Ovary (tissue), 9 donors: ENCODE results near the gene TRPT1. TPM values are rescaled to one million over a fixed set of nuclear protein-coding genes. Genes with fewer than 3 reads are reported as not detected.
A peak's percentile ranks its signal among the peaks of the same experiment; 100 is the strongest.

Experiments used
- DNase-seq, 5 donors: peaks; one replicate each; pipeline ENCODE4 v3.0.0-alpha.2; 2019 to 2020
- H3K27ac ChIP-seq, 2 donors: fragments of 200-600 bp; one replicate each; pipeline versions ENCODE4 v1.5.1 to v1.8.0; 2019 to 2022
- H3K27me3 ChIP-seq: fragments of 200-600 bp; one replicate; pipeline ENCODE4 v1.8.0; 2022
- H3K36me3 ChIP-seq: fragments of 200-600 bp; sonication (generic); one replicate; pipeline ENCODE4 v1.5.1; 2019
- H3K4me1 ChIP-seq: one replicate; pipeline ENCODE4 v1.8.1; 2013; ENCODE audit warnings: mild to moderate bottlenecking, moderate library complexity; ENCODE audit not compliant: insufficient read depth
- H3K4me3 ChIP-seq: fragments of 200-600 bp; sonication (generic); one replicate; pipeline ENCODE4 v1.5.1; 2017
- H3K9me3 ChIP-seq, 2 donors: fragments of 200-600 bp in 1 of 2; sonication (generic) in 1 of 2; one replicate each; pipeline versions ENCODE4 v1.5.1 to v1.8.1; 2013 to 2019; ENCODE audit warnings: mild to moderate bottlenecking in 1 of 2, moderate library complexity in 1 of 2
- EP300 ChIP-seq: sonication (generic); formaldehyde crosslinking; IDR thresholded peaks from one replicate; pipeline ENCODE4 v1.6.1; 2017; ENCODE audit warnings: antibody characterized with exemption
- POLR2A ChIP-seq: fragments of 450-650 bp; IDR thresholded peaks from one replicate; pipeline ENCODE4 v1.6.1; 2017; ENCODE audit warnings: antibody characterized with exemption, mild to moderate bottlenecking, moderate library complexity
- WGBS, 3 donors: extraction: QIAGEN DNeasy Blood & Tissue Kit in 1 of 3; methylation state at CpG; one replicate each; pipeline versions ENCODE4 v1.1.5 to v1.1.7; 2013 to 2017; 5-methylcytosine and 5-hydroxymethylcytosine counted together
- intact Hi-C, 4 donors: fragments of 100-400 bp; cut with DNase I; formaldehyde crosslinking; loops; one replicate each; pipeline versions ENCODE4 v1.11.0 to v1.15.1; 2022 to 2023
- polyA plus RNA-seq, 2 donors: library from polyadenylated mRNA; stranded (reverse); fragments of 200-250 nt in 1 of 2; fragments of 350-450 nt in 1 of 2; fragmentation: Illumina TruSeq in 1 of 2; extraction: RNeasy Lipid Tissue Mini Kit (QIAGEN cat#74804) in 1 of 2; gene quantifications; one replicate each; pipeline ENCODE4 v1.2.3, GENCODE V29; 2013 to 2014
- total RNA-seq, 7 donors: library from RNA; depleted of rRNA in 2 of 7; stranded (reverse); fragments of >200 nt in 2 of 7; fragmentation: NEBNext Ultra II Directional in 3 of 7; extraction: Animal tissue kit (Norgen Biotek cat#: 25700) in 3 of 7; gene quantifications; one replicate each; pipeline versions ENCODE4 v1.1.0 to v1.2.4, GENCODE V29; 2016 to 2023
- TF ChIP-seq, protein P1 (sequence below), 3 donors: fragments of 450-650 bp in 2 of 3; fragments of 200-600 bp in 1 of 3; IDR thresholded peaks; one replicate each; pipeline versions ENCODE4 v1.5.1 to v1.8.0; 2016 to 2022; ENCODE audit warnings: antibody characterized with exemption in 3 of 3, mild to moderate bottlenecking in 1 of 3
- donor health status: DM: no; HTN: no; CAD: no; lungs with moderate emphysema.
- donor health status: DM: no; HTN: no; CAD: no.
- donor health status: Bipolar disorder and iron deficiency.
- donor health status: DM: yes; HTN: yes; CAD: no.
- donor health status: DM: no; HTN: no; CAD: no.
- donor health status: DM: yes; HTN: yes; CAD: no.

TRPT1 gene
- total and polyA plus RNA-seq, 9 donors = 16.6 to 41.4 (median 32.6) TPM

DNA sequence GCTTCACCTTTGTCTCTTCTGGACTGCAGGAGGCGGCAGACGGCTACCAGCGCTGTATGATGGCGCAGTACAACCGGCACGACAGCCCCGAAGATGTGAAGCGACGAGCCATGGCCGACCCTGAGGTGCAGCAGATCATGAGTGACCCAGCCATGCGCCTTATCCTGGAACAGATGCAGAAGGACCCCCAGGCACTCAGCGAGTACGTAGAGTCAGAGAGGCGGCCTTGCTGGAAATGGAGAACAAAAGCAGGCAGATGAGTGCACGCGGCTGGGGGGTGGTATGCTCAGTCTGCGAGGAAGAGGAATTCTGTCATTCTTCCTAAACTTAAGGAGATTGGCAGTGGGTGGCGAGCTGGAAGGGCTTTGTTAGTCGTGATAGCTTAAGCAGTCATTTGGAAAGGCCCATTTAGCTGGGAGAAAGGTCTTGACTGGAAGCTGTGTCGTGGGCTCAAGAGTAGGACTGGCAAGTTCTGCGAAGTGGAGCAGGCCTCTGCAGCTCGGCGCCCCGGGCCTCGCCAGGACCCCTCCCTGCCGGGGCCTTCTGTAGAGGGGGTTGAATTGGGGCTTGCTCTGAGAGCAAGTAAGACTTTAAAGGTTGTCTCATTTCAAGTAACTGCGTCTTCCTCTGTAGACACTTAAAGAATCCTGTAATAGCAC, 22.4 kb downstream of the TRPT1 start:
- H3K4me3 ChIP-seq = no peak overlapping the region
- intact Hi-C loops = loop anchor here in 3 of 4 donors (5.0 to 10.0 kb wide), 3 partner anchors 49 to 99 kb away; partner anchors contain the start of genes CATSPERZ (in 1 of the 3) and PLCB3 (in 1 of the 3)
- no peaks in the 10 kb centered on the region for H3K36me3 ChIP-seq
- H3K4me1 ChIP-seq = peaks cover 10% of the 10 kb centered on the region
- TF ChIP-seq, protein P1, sequence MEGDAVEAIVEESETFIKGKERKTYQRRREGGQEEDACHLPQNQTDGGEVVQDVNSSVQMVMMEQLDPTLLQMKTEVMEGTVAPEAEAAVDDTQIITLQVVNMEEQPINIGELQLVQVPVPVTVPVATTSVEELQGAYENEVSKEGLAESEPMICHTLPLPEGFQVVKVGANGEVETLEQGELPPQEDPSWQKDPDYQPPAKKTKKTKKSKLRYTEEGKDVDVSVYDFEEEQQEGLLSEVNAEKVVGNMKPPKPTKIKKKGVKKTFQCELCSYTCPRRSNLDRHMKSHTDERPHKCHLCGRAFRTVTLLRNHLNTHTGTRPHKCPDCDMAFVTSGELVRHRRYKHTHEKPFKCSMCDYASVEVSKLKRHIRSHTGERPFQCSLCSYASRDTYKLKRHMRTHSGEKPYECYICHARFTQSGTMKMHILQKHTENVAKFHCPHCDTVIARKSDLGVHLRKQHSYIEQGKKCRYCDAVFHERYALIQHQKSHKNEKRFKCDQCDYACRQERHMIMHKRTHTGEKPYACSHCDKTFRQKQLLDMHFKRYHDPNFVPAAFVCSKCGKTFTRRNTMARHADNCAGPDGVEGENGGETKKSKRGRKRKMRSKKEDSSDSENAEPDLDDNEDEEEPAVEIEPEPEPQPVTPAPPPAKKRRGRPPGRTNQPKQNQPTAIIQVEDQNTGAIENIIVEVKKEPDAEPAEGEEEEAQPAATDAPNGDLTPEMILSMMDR (IDR thresholded peaks at IDR 0.05) = no peak
- TF ChIP-seq POLR2A (no peak), EP300 (no peak)
- H3K27ac ChIP-seq = peak overlapping the region in 1 of 2 donors; percentile 41
- no peaks in the 10 kb centered on the region for H3K9me3 ChIP-seq
- no peaks in the 10 kb centered on the region for H3K27me3 ChIP-seq
- WGBS, 3 donors = 66 to 77% (median 69%) methylated on average over 27 of the region's 27 CpGs
- no peak for DNase-seq

GRCh38 chr11:64202992-64203391, 23.0 kb downstream of the TRPT1 start:
- Histone ChIP-seq H3K4me1 (peaks cover 10% of the 10 kb centered on the region), H3K4me3 (no peak overlapping the region), H3K9me3 (no peaks in the 10 kb centered on the region), H3K36me3 (no peaks in the 10 kb centered on the region), H3K27me3 (no peaks in the 10 kb centered on the region), H3K27ac (no peak overlapping the region)
- DNase-seq = no peak
- 80 to 96% (median 91%) methylated on average over 9 of the region's 9 CpGs for whole genome bisulfite sequencing, 3 donors
- TF ChIP-seq POLR2A (no peak), EP300 (no peak)
- TF ChIP-seq, protein P1 (IDR thresholded peaks at IDR 0.05) = no peak
- intact Hi-C loops = loop anchor here in 3 of 4 donors (5.0 to 10.0 kb wide), 3 partner anchors 49 to 99 kb away; partner anchors contain the start of genes CATSPERZ (in 1 of the 3) and PLCB3 (in 1 of the 3)

DNA sequence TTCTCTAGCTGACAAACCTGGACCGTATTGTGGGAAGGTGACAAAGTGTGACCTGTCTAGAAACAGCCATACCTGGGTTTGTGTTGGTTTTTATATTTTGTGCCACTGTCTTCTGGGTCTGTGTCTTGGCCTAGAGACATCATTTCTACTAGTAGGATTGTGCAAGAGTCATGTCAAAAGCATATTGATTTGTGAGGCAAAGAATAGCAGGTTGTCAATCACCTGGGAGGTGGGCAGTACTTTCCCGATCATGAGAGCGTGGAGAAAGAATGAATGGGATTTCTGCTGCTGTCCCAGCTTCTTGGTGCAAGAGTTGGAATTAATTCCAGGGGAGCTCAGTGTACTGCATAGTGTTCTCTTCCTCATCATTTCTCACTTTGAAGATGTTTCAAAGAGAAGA, 24.4 kb downstream of the TRPT1 start:
- no peaks in the 10 kb centered on the region for H3K27me3 ChIP-seq
- TF ChIP-seq, protein P1 (IDR thresholded peaks at IDR 0.05) = no peak
- no peak for TF ChIP-seq EP300
- no peak for TF ChIP-seq POLR2A
- intact Hi-C loops = loop anchor here in 3 of 4 donors (5.0 to 10.0 kb wide), 3 partner anchors 51 to 101 kb away; partner anchors contain the start of genes CATSPERZ (in 1 of the 3) and PLCB3 (in 1 of the 3)
- peaks cover 6% of the 10 kb centered on the region for H3K4me1 ChIP-seq
- no peak for DNase-seq
- H3K27ac ChIP-seq = no peak overlapping the region
- no peak overlapping the region for H3K4me3 ChIP-seq
- H3K9me3 ChIP-seq = no peaks in the 10 kb centered on the region
- H3K36me3 ChIP-seq = no peaks in the 10 kb centered on the region
- WGBS, 3 donors = 82 to 92% (median 83%) methylated on average over 3 of the region's 3 CpGs

GRCh38 chr11:64198511-64198910, 27.5 kb downstream of the TRPT1 start:
- TF ChIP-seq EP300 (no peak), POLR2A (no peak)
- TF ChIP-seq, protein P1 (IDR thresholded peaks at IDR 0.05) = no peak
- Histone ChIP-seq H3K4me1 (no peaks in the 10 kb centered on the region), H3K27ac (no peak overlapping the region), H3K9me3 (no peaks in the 10 kb centered on the region), H3K36me3 (no peaks in the 10 kb centered on the region), H3K4me3 (no peak overlapping the region), H3K27me3 (no peaks in the 10 kb centered on the region)
- no peak for DNase-seq
- intact Hi-C loops = no loop called here
- WGBS, 3 donors = 97% methylated on average over 2 of the region's 2 CpGs
